Muscle layer of duodenum (tissue), 2 donors: ENCODE data around the gene CPLX3.

Experiments
- H3K27ac ChIP-seq: one replicate; pipeline ENCODE4 v1.7.0; 2013; ENCODE audit warnings: mild to moderate bottlenecking, low read length
- H3K27me3 ChIP-seq: one replicate; pipeline ENCODE4 v1.7.0; 2013; ENCODE audit warnings: low read depth, mild to moderate bottlenecking, control low read depth, low read length
- H3K36me3 ChIP-seq, 2 donors: one replicate each; pipeline ENCODE4 v1.7.0; 2013; ENCODE audit warnings: low read length in 2 of 2, control low read depth in 1 of 2, mild to moderate bottlenecking in 1 of 2; ENCODE audit not compliant: insufficient read depth in 2 of 2, control insufficient read depth in 1 of 2
- H3K4me1 ChIP-seq, 2 donors: one replicate each; pipeline ENCODE4 v1.7.0; 2013; ENCODE audit warnings: low read length in 2 of 2, mild to moderate bottlenecking in 2 of 2, control low read depth in 1 of 2, moderate library complexity in 1 of 2; ENCODE audit not compliant: insufficient read depth in 2 of 2, control insufficient read depth in 1 of 2
- H3K4me3 ChIP-seq, 2 donors: one replicate each; pipeline ENCODE4 v1.7.0; 2013; ENCODE audit warnings: low read length in 2 of 2, low read depth in 1 of 2, mild to moderate bottlenecking in 1 of 2
- H3K9me3 ChIP-seq, 2 donors: one replicate each; pipeline ENCODE4 v1.7.0; 2013; ENCODE audit warnings: low read length in 2 of 2, control low read depth in 1 of 2, mild to moderate bottlenecking in 1 of 2; ENCODE audit not compliant: control insufficient read depth in 1 of 2
- donor health status: healthy.

Gene CPLX3

GRCh38 chr15:74799255-74799855, 27.1 kb upstream of the CPLX3 start:
- H3K36me3 ChIP-seq = peaks cover 32 to 45% of the 10 kb centered on the region in 2 donors
- peak overlapping the region; percentile 29 for H3K27ac ChIP-seq
- H3K4me3 ChIP-seq = no peak overlapping the region
- H3K27me3 ChIP-seq = no peaks in the 10 kb centered on the region
- H3K4me1 ChIP-seq = peaks cover 4 to 11% of the 10 kb centered on the region in 2 donors
- no peaks in the 10 kb centered on the region for H3K9me3 ChIP-seq

- no peaks in the 10 kb centered on the region for H3K9me3 ChIP-seq
- peaks cover 4 to 11% of the 10 kb centered on the region in 2 donors for H3K4me1 ChIP-seq
- peak overlapping the region; percentile 29 for H3K27ac ChIP-seq
- peaks cover 32 to 45% of the 10 kb centered on the region in 2 donors for H3K36me3 ChIP-seq
- no peaks in the 10 kb centered on the region for H3K27me3 ChIP-seq
- H3K4me3 ChIP-seq = no peak overlapping the region
Measured at GRCh38 chr15:74799856-74800558, 26.4 kb upstream of the CPLX3 start.

DNA sequence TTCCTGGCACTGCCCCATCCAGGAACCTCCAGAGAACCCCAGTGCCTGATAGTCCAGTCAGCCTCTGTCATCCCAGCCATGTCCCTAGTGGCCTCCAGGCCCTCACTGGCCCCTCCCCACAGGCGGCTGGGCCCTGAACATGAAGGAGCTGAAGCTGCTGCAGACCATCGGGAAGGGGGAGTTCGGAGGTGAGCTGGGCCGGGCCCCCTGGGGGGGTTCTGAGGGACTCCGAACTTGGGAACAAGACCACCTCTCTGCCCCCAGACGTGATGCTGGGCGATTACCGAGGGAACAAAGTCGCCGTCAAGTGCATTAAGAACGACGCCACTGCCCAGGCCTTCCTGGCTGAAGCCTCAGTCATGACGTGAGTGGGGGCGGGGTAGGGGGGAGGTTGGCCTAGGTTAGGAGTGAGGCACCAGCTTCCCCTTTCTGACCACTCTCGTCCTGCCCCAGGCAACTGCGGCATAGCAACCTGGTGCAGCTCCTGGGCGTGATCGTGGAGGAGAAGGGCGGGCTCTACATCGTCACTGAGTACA, 25.8 kb upstream of the CPLX3 start:
- Histone ChIP-seq H3K27ac (no peak overlapping the region), H3K4me1 (peaks cover 4 to 11% of the 10 kb centered on the region in 2 donors), H3K36me3 (peaks cover 32 to 45% of the 10 kb centered on the region in 2 donors)

GRCh38 chr15:74801311-74801997, 25.0 kb upstream of the CPLX3 start:
- Histone ChIP-seq H3K27me3 (no peaks in the 10 kb centered on the region), H3K27ac (no peak overlapping the region), H3K9me3 (no peaks in the 10 kb centered on the region), H3K4me1 (peaks cover 4 to 11% of the 10 kb centered on the region in 2 donors), H3K36me3 (peaks cover 32 to 45% of the 10 kb centered on the region in 2 donors), H3K4me3 (no peak overlapping the region)

More for the DNA sequence above, 25.8 kb upstream of the CPLX3 start:
- no peaks in the 10 kb centered on the region for H3K27me3 ChIP-seq
- H3K4me3 ChIP-seq = no peak overlapping the region
- H3K9me3 ChIP-seq = no peaks in the 10 kb centered on the region

DNA sequence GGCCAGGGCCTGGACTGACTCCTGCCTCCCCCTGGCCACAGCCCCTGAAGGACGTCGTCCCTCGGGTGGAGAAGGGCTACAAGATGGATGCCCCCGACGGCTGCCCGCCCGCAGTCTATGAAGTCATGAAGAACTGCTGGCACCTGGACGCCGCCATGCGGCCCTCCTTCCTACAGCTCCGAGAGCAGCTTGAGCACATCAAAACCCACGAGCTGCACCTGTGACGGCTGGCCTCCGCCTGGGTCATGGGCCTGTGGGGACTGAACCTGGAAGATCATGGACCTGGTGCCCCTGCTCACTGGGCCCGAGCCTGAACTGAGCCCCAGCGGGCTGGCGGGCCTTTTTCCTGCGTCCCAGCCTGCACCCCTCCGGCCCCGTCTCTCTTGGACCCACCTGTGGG, 24.1 kb upstream of the CPLX3 start:
- no peaks in the 10 kb centered on the region for H3K27me3 ChIP-seq
- H3K9me3 ChIP-seq = no peaks in the 10 kb centered on the region
- H3K4me1 ChIP-seq = peaks cover 4 to 11% of the 10 kb centered on the region in 2 donors
- no peak overlapping the region for H3K27ac ChIP-seq
- peaks cover 32 to 45% of the 10 kb centered on the region in 2 donors for H3K36me3 ChIP-seq
- H3K4me3 ChIP-seq = no peak overlapping the region

DNA sequence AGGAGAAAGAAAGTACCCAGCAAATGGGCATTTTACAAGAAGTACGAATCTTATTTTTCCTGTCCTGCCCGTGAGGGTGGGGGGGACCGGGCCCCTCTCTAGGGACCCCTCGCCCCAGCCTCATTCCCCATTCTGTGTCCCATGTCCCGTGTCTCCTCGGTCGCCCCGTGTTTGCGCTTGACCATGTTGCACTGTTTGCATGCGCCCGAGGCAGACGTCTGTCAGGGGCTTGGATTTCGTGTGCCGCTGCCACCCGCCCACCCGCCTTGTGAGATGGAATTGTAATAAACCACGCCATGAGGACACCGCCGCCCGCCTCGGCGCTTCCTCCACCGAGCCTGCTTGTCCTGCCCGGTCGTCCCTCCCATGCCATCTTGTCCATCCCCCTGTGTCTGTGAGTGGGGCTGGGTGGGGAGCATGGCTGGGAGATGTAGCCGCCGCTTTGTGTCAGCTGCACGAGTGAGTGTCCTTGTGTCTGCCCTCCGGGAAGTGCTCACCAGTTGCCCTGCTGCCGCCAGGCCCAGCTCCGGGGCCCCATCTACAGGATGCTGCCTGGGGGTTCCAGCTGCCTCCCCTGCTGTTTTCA, 23.5 kb upstream of the CPLX3 start:
- Histone ChIP-seq H3K36me3 (peaks cover 32 to 45% of the 10 kb centered on the region in 2 donors), H3K4me3 (no peak overlapping the region), H3K27ac (no peak overlapping the region)

DNA sequence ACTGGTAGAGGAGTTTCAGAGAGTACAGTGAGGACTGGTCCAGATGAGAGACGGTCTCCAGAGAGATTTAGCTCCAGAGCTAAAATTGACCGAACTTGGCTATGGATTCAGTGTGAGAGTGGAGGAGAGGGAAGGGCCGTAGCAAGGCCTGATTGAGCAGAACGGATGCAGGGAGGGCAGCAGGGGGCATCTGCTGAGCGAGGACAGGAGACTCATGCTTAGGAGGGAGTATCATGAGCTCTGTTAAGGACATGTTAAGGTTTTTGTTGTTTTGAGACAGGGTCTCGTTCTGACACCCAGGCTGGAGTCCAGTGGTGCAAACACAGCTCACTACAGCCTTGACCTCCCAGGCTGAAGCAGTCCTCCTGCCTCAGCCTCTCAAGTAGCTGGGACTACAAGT, 21.5 kb upstream of the CPLX3 start:
- Histone ChIP-seq H3K27me3 (no peaks in the 10 kb centered on the region), H3K36me3 (peaks cover 25 to 29% of the 10 kb centered on the region in 2 donors), H3K4me1 (peaks cover 1 to 7% of the 10 kb centered on the region in 2 donors), H3K9me3 (no peaks in the 10 kb centered on the region), H3K27ac (no peak overlapping the region), H3K4me3 (no peak overlapping the region)

More for the DNA sequence above, 23.5 kb upstream of the CPLX3 start:
- peaks cover 4 to 11% of the 10 kb centered on the region in 2 donors for H3K4me1 ChIP-seq
- no peaks in the 10 kb centered on the region for H3K27me3 ChIP-seq
- no peaks in the 10 kb centered on the region for H3K9me3 ChIP-seq

GRCh38 chr15:74807282-74807681, 19.1 kb upstream of the CPLX3 start:
- Histone ChIP-seq H3K4me1 (no peaks in the 10 kb centered on the region), H3K4me3 (no peak overlapping the region), H3K27ac (no peak overlapping the region), H3K27me3 (no peaks in the 10 kb centered on the region), H3K9me3 (no peaks in the 10 kb centered on the region), H3K36me3 (peaks cover 12 to 15% of the 10 kb centered on the region in 2 donors)

DNA sequence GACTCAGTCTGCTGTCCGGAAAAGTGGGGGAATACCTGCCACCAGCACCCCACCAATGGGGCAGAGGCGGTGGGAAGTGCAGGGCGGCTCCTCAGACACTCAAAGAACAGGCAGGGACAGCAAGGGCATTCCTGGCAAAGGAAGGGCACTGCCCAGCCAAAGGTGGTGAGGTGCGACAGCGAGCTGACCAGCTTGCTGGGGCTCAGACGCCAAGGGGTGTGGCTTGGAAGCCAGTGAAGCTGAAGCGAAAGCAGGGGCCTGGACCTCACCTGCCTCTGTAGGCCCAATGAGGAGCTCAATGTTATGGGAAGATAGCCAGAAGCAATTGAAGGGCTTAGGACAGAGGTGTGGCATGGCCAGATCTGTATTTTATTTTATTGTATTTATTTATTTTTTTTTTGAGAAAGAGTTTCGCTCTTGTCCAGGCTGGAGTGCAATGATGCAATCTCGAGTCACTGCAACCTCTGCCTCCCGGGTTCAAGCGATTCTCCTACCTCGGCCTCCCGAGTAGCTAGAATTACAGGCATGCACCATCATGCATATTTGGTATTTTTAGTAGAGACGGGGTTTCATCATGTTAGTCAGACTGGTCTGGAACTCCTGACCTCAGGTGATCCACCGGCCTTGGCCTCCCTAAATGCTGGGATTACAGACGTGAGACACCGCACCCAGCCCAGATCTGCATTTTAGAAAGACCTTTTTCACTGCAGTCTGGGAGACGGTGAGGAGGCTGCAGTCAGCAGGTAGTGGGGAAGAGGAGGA, 18.2 kb upstream of the CPLX3 start:
- no peak overlapping the region for H3K4me3 ChIP-seq
- no peaks in the 10 kb centered on the region for H3K9me3 ChIP-seq
- H3K36me3 ChIP-seq = peaks cover 5 to 10% of the 10 kb centered on the region in 2 donors
- no peaks in the 10 kb centered on the region for H3K27me3 ChIP-seq
- no peaks in the 10 kb centered on the region for H3K4me1 ChIP-seq
- H3K27ac ChIP-seq = no peak overlapping the region

GRCh38 chr15:74808840-74809229, 17.6 kb upstream of the CPLX3 start:
- no peaks in the 10 kb centered on the region for H3K27me3 ChIP-seq
- H3K27ac ChIP-seq = no peak overlapping the region
- H3K36me3 ChIP-seq = peaks cover 0 to 5% of the 10 kb centered on the region in 2 donors
- H3K4me3 ChIP-seq = no peak overlapping the region
- H3K4me1 ChIP-seq = no peaks in the 10 kb centered on the region
- H3K9me3 ChIP-seq = no peaks in the 10 kb centered on the region
